Hematopoietic multipotent progenitor cell treated with erythropoietin and hydrocortisone succinate and interleukin-3 and kit ligand, for 6 days (in vitro differentiated cells): ENCODE data around the gene CLEC16A.

Experiments
- DNase-seq: peaks from one replicate; pipeline ENCODE4 v3.0.0-alpha.2; 2015

Gene CLEC16A

GRCh38 chr16:11165349-11165748 is 221.0 kb downstream of the CLEC16A start:
- DNase-seq, result peak; percentile 28

- no peak for DNase-seq
Measured at GRCh38 chr16:11165894-11166665, 221.7 kb downstream of the CLEC16A start.

- DNase-seq, result no peak
Measured at GRCh38 chr16:11167581-11167980, 223.2 kb downstream of the CLEC16A start.

- no peak for DNase-seq
Measured at GRCh38 chr16:11168386-11169051, 224.2 kb downstream of the CLEC16A start.

- DNase-seq, result no peak
Measured at GRCh38 chr16:11169641-11170040, 225.3 kb downstream of the CLEC16A start.

- no peak for DNase-seq
Measured at GRCh38 chr16:11170201-11170600, 225.8 kb downstream of the CLEC16A start.

- DNase-seq, result no peak
Measured at GRCh38 chr16:11170696-11171447, 226.5 kb downstream of the CLEC16A start.

GRCh38 chr16:11171448-11171709 is 227.0 kb downstream of the CLEC16A start:
- no peak for DNase-seq

- no peak for DNase-seq
Measured at GRCh38 chr16:11171757-11172299, 227.5 kb downstream of the CLEC16A start.

GRCh38 chr16:11173426-11173825 is 229.1 kb downstream of the CLEC16A start:
- DNase-seq, result no peak

GRCh38 chr16:11174141-11174540 is 229.8 kb downstream of the CLEC16A start:
- DNase-seq, result no peak

- no peak for DNase-seq
Measured at GRCh38 chr16:11175106-11175786, 230.9 kb downstream of the CLEC16A start.

- DNase-seq, result no peak
Measured at GRCh38 chr16:11175787-11176341, 231.5 kb downstream of the CLEC16A start.

GRCh38 chr16:11177578-11178160 is 233.3 kb downstream of the CLEC16A start:
- no peak for DNase-seq

- no peak for DNase-seq
Measured at GRCh38 chr16:11178424-11178823, 234.1 kb downstream of the CLEC16A start.

- DNase-seq, result no peak
Measured at GRCh38 chr16:11179574-11179973, 235.2 kb downstream of the CLEC16A start.

GRCh38 chr16:11180489-11180888 is 236.1 kb downstream of the CLEC16A start:
- peak; percentile 23 for DNase-seq

- no peak for DNase-seq
Measured at GRCh38 chr16:11181242-11181898, 237.0 kb downstream of the CLEC16A start.

GRCh38 chr16:11181899-11182279 is 237.5 kb downstream of the CLEC16A start:
- DNase-seq, result no peak

GRCh38 chr16:11182411-11182810 is 238.0 kb downstream of the CLEC16A start:
- no peak for DNase-seq

GRCh38 chr16:11183035-11183812 is 238.9 kb downstream of the CLEC16A start:
- no peak for DNase-seq
